GM15510 (cell line): ENCODE data around the gene SLIT3.

Source experiments
- POLR2A ChIP-seq: IDR thresholded peaks from 3 replicates; pipeline ENCODE4 v1.6.1; 2011; ENCODE audit warnings: borderline replicate concordance; ENCODE audit not compliant: insufficient read length; ENCODE audit errors: extremely low read depth

Gene SLIT3

DNA sequence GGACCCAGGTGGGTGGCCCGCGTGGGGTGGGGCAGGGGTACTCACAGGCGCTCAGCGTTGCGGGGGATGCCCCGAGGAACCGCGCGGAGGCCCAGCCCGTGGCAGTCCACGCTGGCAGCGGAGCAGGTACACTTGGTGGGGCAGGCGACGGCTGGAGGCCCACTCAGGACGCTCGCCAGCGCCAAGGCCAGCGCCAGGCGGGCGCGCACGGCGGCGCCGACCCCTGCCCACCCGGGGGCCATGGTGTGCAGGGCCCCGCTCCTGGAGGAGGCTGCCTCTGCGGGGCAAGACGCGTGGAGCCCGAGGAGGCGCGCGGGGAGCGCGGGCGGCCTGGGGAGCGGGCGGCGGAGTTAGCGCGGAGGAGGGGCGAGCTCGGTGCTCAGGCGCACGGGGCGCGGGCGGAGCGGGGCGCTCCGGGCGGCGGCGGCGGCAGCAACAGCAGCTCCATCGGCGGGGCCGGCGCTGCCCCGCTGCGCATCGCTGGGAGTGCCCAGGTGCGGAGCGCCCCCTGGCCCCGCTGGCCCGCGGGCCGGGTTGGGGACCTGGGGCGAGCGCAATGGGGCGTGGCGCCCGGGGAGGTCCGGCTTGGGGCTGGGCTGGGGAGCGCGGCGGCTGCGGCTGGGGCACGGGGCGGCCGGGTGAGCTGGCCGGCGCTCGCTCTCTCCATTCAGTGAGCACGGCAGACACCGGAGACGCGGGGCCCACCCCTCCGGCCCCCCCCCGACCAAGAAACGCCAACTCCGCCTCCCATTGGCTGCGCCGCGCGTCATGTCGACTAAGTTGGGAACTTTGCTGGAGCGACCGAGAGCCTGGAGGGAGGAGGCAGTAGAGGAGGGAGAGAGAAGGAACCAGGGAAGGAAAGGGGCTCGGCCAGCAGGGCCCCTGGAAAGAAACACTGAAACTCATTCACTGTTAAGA, at the start of gene SLIT3:
SLIT3 (minus strand) TSS at position 672 of the 918 bp plus-strand sequence; CDS start at position 242, 430 bp downstream.
- TF ChIP-seq POLR2A: no peak

DNA sequence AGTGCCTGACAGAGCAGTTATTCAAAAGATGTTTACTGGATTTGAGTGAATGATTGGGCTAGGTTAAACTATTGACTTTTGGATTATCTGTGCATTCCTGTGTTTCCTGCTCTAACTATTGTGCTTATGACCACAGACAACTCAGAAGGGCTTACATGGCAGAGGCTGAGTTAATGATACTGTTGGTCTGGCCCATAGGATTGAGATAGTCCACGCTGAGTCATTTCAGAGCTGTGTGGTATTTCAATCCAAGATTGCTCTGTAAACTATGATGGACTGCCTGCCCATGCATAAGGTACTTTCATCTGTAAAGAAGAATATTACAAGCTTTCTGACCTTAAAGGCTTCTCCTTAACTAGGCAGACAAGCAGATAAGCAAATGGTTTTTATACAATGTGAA, 49.1 kb upstream of the SLIT3 start:
- TF ChIP-seq POLR2A: no peak

DNA sequence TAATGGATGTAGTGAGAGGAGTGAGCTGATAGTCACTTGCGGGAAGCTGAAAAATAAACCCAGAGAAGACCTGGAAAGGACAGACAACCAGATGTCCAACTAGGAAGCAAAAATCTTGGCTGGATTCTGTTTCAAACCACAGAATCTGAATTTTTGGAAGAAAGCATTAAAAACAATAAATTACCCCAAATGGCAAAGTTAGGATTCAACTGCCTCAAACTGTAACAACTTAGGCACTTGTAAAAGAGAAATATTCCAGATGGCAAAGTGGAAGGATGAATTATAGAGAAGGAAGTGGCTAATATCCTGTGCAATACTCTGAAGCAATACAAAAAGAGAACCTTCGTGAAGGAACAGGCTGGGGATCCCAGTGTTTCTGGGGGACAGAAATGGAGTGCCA, 46.8 kb upstream of the SLIT3 start:
- no peak for TF ChIP-seq POLR2A

- TF ChIP-seq POLR2A: no peak
Observed at GRCh38 chr5:169344629-169345028, 43.7 kb upstream of the SLIT3 start.

GRCh38 chr5:169343766-169344165, 42.8 kb upstream of the SLIT3 start:
- no peak for TF ChIP-seq POLR2A

GRCh38 chr5:169341556-169341955, 40.6 kb upstream of the SLIT3 start:
- no peak for TF ChIP-seq POLR2A

- no peak for TF ChIP-seq POLR2A
Observed at GRCh38 chr5:169339869-169340268, 38.9 kb upstream of the SLIT3 start.

- TF ChIP-seq POLR2A: no peak
Observed at GRCh38 chr5:169336242-169336641, 35.3 kb upstream of the SLIT3 start.

DNA sequence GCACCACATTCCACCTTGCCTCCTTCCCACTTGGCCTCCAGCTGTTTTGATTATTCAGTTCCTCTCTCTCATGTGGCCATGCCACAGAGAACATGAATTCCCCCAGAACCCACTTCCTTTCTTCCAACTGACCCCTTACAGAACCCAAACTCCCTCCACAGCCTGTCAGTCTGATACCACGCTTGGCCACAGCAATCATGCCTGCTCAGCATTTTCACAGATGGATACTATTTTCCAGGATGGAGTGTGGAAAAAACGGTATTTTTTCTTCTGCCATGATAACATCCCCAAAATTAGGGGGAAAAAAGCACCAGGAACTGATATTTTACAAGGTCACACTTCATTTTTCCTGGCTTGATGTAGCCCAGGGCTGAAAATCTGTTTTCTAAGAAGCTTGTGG, 34.9 kb upstream of the SLIT3 start:
- no peak for TF ChIP-seq POLR2A

DNA sequence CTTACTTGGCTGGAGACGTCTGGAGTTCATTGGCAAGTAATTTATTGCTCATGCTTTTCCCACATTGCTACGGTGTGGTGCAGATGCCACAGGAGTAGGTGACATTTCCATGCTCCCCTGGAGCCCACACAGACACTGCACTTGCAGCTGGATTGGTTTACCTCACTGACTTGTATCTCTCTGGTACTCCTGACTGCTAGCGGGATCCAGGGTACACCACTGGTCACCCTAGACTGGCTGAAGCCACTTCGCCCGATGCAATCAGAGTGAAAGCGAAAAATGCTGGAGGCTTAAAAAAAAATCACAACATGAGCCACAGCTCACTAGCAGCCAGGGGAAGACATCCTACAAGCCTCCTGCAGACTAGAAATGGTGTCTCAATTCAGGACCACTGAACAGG, 32.6 kb upstream of the SLIT3 start:
- no peak for TF ChIP-seq POLR2A

GRCh38 chr5:169331292-169331852, 30.4 kb upstream of the SLIT3 start:
- TF ChIP-seq POLR2A: no peak

DNA sequence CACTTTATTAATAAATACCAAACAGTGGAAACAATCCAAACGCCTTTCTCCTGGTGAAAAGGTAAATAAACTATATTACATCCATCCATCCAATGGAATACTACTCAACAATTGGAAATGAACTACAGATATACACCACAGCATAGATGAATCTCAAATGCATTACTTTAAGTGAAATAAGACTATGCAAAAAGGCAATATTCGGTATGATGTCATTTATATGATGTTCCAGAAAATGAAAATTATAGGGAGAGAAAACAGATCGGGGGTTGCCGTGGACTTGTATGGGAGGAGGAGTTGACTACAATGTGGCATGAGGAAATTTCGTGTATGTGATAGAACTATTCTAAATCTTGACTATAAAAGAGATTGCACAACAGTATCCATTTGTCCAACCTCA, 27.5 kb upstream of the SLIT3 start:
- TF ChIP-seq POLR2A: no peak

- no peak for TF ChIP-seq POLR2A
Observed at GRCh38 chr5:169325273-169325672, 24.3 kb upstream of the SLIT3 start.

- no peak for TF ChIP-seq POLR2A
Observed at GRCh38 chr5:169318556-169318955, 17.6 kb upstream of the SLIT3 start.

DNA sequence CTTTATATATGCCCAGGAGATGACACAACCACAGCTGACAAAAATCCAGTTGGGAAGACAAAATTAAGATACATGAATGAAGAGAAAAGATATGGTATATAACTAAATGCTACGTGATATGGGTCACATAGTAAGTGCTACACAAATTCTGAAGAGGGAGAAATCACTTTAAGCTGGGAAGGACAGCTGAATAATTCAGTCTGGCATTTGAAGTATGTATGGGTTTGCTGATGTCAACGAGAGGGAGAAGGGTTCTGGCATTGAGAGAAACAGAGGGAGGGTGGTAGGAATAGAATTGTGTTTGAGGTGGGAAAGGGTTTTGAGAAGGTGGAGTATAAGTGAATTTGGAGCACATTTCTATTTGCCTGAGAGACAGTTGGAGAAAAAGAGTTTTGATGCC, 6.7 kb upstream of the SLIT3 start:
- no peak for TF ChIP-seq POLR2A

- no peak for TF ChIP-seq POLR2A
Observed at GRCh38 chr5:169305366-169305765, 4.4 kb upstream of the SLIT3 start.
